Liver (tissue), 9 donors: ENCODE measurements around the gene SCGN. TPM values are rescaled to one million over a fixed set of nuclear protein-coding genes. Genes with fewer than 3 reads are reported as not detected.
A peak's percentile ranks its signal among the peaks of the same experiment; 100 is the strongest.

ENCODE experiments used
- DNase-seq: peaks from one replicate; pipeline ENCODE4 v3.0.0-alpha.2; 2017; ENCODE audit warnings: low spot score
- H3K27ac ChIP-seq, 2 donors: one replicate each; pipeline ENCODE4 v1.7.0; 2013; ENCODE audit warnings: inconsistent platforms in 2 of 2, low read length in 2 of 2, control low read depth in 1 of 2, low read depth in 1 of 2, mild to moderate bottlenecking in 1 of 2
- H3K27me3 ChIP-seq, 4 donors: one replicate each; pipeline versions ENCODE4 v1.6.1 to v1.7.0; 2013; ENCODE audit warnings: low read length in 3 of 4, inconsistent platforms in 1 of 4, mild to moderate bottlenecking in 1 of 4, moderate library complexity in 1 of 4; ENCODE audit not compliant: control insufficient read depth in 4 of 4, insufficient read depth in 4 of 4
- H3K36me3 ChIP-seq, 4 donors: one replicate each; pipeline versions ENCODE4 v1.6.1 to v1.7.0; 2013; ENCODE audit warnings: low read length in 3 of 4, mild to moderate bottlenecking in 3 of 4, low read depth in 1 of 4, moderate library complexity in 1 of 4; ENCODE audit not compliant: control insufficient read depth in 4 of 4, insufficient read depth in 3 of 4
- H3K4me1 ChIP-seq, 4 donors: one replicate each; pipeline versions ENCODE4 v1.6.1 to v1.7.0; 2013; ENCODE audit warnings: low read length in 3 of 4, mild to moderate bottlenecking in 3 of 4, moderate library complexity in 1 of 4; ENCODE audit not compliant: control insufficient read depth in 4 of 4, insufficient read depth in 4 of 4
- H3K4me3 ChIP-seq, 3 donors: one replicate each; pipeline versions ENCODE4 v1.6.1 to v1.7.0; 2013; ENCODE audit warnings: low read length in 3 of 3, control low read depth in 1 of 3, low read depth in 1 of 3, mild to moderate bottlenecking in 1 of 3
- H3K9ac ChIP-seq, 2 donors: one replicate each; pipeline ENCODE4 v1.7.0; 2013; ENCODE audit warnings: low read length in 2 of 2, mild to moderate bottlenecking in 2 of 2, moderate library complexity in 2 of 2, control low read depth in 1 of 2, low read depth in 1 of 2
- H3K9me3 ChIP-seq, 4 donors: one replicate each; pipeline versions ENCODE4 v1.6.1 to v1.7.0; 2013; ENCODE audit warnings: low read length in 3 of 4; ENCODE audit not compliant: control insufficient read depth in 4 of 4
- CTCF ChIP-seq: fragments of 150-350 bp; IDR thresholded peaks from 2 replicates; pipeline ENCODE4 v1.5.1; 2017; ENCODE audit warnings: improper control_type of control experiment, low read depth, low read length; ENCODE audit not compliant: missing input control
- EGR1 ChIP-seq, 2 donors: IDR thresholded peaks; 2 replicates each; pipeline ENCODE4 v1.6.1; 2016 to 2018; ENCODE audit warnings: antibody characterized with exemption in 2 of 2, low read depth in 2 of 2
- FOXA1 ChIP-seq: IDR thresholded peaks from 2 replicates; pipeline ENCODE4 v1.6.1; 2016; ENCODE audit warnings: antibody characterized with exemption
- FOXA2 ChIP-seq: IDR thresholded peaks from 2 replicates; pipeline ENCODE4 v1.6.1; 2016; ENCODE audit warnings: antibody characterized with exemption
- GABPA ChIP-seq, 2 donors: IDR thresholded peaks in 1 of 2; conservative IDR thresholded peaks in 1 of 2; 2 replicates each; pipeline ENCODE4 v1.6.1; 2016; ENCODE audit warnings: antibody characterized with exemption in 2 of 2, mild to moderate bottlenecking in 1 of 2, moderate library complexity in 1 of 2
- HNF4A ChIP-seq, 2 donors: conservative IDR thresholded peaks; 2 replicates each; pipeline ENCODE4 v1.6.1; 2016; ENCODE audit warnings: antibody characterized with exemption in 2 of 2, mild to moderate bottlenecking in 2 of 2
- HNF4G ChIP-seq: IDR thresholded peaks from 2 replicates; pipeline ENCODE4 v1.6.1; 2016; ENCODE audit warnings: antibody characterized with exemption
- JUND ChIP-seq, 2 donors: IDR thresholded peaks; 2 replicates each; pipeline ENCODE4 v1.6.1; 2016; ENCODE audit warnings: antibody characterized with exemption in 2 of 2
- MAX ChIP-seq: IDR thresholded peaks from 2 replicates; pipeline ENCODE4 v1.6.1; 2016; ENCODE audit warnings: antibody characterized with exemption
- NR2F2 ChIP-seq: IDR thresholded peaks from 2 replicates; pipeline ENCODE4 v1.6.1; 2016; ENCODE audit warnings: antibody characterized with exemption
- RAD21 ChIP-seq, 2 donors: IDR thresholded peaks; 2 replicates each; pipeline ENCODE4 v1.6.1; 2016; ENCODE audit warnings: antibody characterized with exemption in 2 of 2, mild to moderate bottlenecking in 2 of 2
- REST ChIP-seq: IDR thresholded peaks from 2 replicates; pipeline ENCODE4 v1.6.1; 2016; ENCODE audit warnings: antibody characterized with exemption, mild to moderate bottlenecking
- RXRA ChIP-seq, 2 donors: IDR thresholded peaks; 2 replicates each; pipeline ENCODE4 v1.6.1; 2017 to 2018; ENCODE audit warnings: antibody characterized with exemption in 2 of 2, mild to moderate bottlenecking in 1 of 2
- SP1 ChIP-seq: IDR thresholded peaks from 2 replicates; pipeline ENCODE4 v1.6.1; 2018; ENCODE audit warnings: antibody characterized with exemption, mild to moderate bottlenecking
- TAF1 ChIP-seq: conservative IDR thresholded peaks from 2 replicates; pipeline ENCODE4 v1.6.1; 2016; ENCODE audit warnings: antibody characterized with exemption, mild to moderate bottlenecking
- YY1 ChIP-seq: IDR thresholded peaks from 2 replicates; pipeline ENCODE4 v1.6.1; 2016; ENCODE audit warnings: antibody characterized with exemption, mild to moderate bottlenecking
- ZBTB33 ChIP-seq: IDR thresholded peaks from 2 replicates; pipeline ENCODE4 v1.6.1; 2016; ENCODE audit warnings: antibody characterized with exemption
- WGBS: extraction: QIAGEN DNeasy Blood & Tissue Kit; methylation state at CpG from one replicate; pipeline ENCODE4 v1.1.7; 2013; 5-methylcytosine and 5-hydroxymethylcytosine counted together
- polyA plus RNA-seq, 2 donors: library from polyadenylated mRNA; stranded (reverse) in 1 of 2; unstranded in 1 of 2; fragments of 200-250 nt in 1 of 2; fragments of >200 nt in 1 of 2; fragmentation: Nextera tagmentation in 1 of 2; extraction: Ambion mirVana in 1 of 2; gene quantifications; one replicate each; pipeline versions ENCODE4 v1.2.1 to v1.2.3, GENCODE V29; 2013 to 2015
- total RNA-seq, 2 donors: library from RNA; depleted of rRNA; stranded (reverse); fragments of >200 nt; gene quantifications; one replicate each; pipeline ENCODE4 v1.2.3, GENCODE V29; 2014
- donor health status: healthy.
- donor health status: healthy.
- donor health status: healthy.
- donor health status: healthy.
- donor health status: healthy.

The SCGN gene
- total and polyA plus RNA-seq, 4 donors = 0.28 to 8.1 (median 2.8) TPM

GRCh38 chr6:25620391-25620790, 31.6 kb upstream of the SCGN start:
- Histone ChIP-seq H3K27ac (no peak overlapping the region), H3K27me3 (no peaks in the 10 kb centered on the region), H3K4me1 (peaks cover 0 to 6% (median 4%) of the 10 kb centered on the region in 4 donors), H3K9me3 (no peaks in the 10 kb centered on the region), H3K36me3 (no peaks in the 10 kb centered on the region), H3K9ac (no peak overlapping the region), H3K4me3 (no peak overlapping the region)
- WGBS = 32% methylated on average over 2 of the region's 2 CpGs
- no peak for DNase-seq
- TF ChIP-seq JUND (IDR thresholded peaks at IDR 0.05) = no peak
- no peak for TF ChIP-seq ZBTB33
- TF ChIP-seq YY1 = no peak
- TF ChIP-seq FOXA1 = no peak
- peak; percentile 56 to 68 for TF ChIP-seq HNF4A (conservative IDR thresholded peaks at IDR 0.05)
- TF ChIP-seq NR2F2 = no peak
- TF ChIP-seq SP1 = no peak
- TF ChIP-seq EGR1 (IDR thresholded peaks at IDR 0.05; ENCODE audit: low read depth in 2 of 2) = no peak
- TF ChIP-seq CTCF = no peak
- no peak for TF ChIP-seq REST
- TF ChIP-seq RXRA (IDR thresholded peaks at IDR 0.05) = peak in 1 of 2 donors; percentile 10
- no peak for TF ChIP-seq TAF1
- TF ChIP-seq HNF4G = no peak
- TF ChIP-seq GABPA (IDR thresholded peaks at IDR 0.05 in 1 of 2, conservative IDR thresholded peaks at IDR 0.05 in 1 of 2) = no peak
- TF ChIP-seq MAX = no peak
- TF ChIP-seq FOXA2 = no peak

GRCh38 chr6:25623065-25623464, 28.9 kb upstream of the SCGN start:
- Histone ChIP-seq H3K27me3 (no peaks in the 10 kb centered on the region), H3K9me3 (no peaks in the 10 kb centered on the region), H3K36me3 (no peaks in the 10 kb centered on the region), H3K4me3 (no peak overlapping the region), H3K9ac (no peak overlapping the region), H3K4me1 (peaks cover 0 to 6% (median 4%) of the 10 kb centered on the region in 4 donors), H3K27ac (no peak overlapping the region)
- DNase-seq = no peak
- WGBS = 65% methylated on average over 1 of the region's 1 CpG
- TF ChIP-seq SP1 = no peak
- no peak for TF ChIP-seq FOXA2
- TF ChIP-seq YY1 = no peak
- TF ChIP-seq RAD21 (IDR thresholded peaks at IDR 0.05) = no peak
- no peak for TF ChIP-seq NR2F2
- TF ChIP-seq EGR1 (IDR thresholded peaks at IDR 0.05; ENCODE audit: low read depth in 2 of 2) = no peak
- no peak for TF ChIP-seq CTCF
- TF ChIP-seq JUND (IDR thresholded peaks at IDR 0.05) = no peak
- no peak for TF ChIP-seq MAX
- TF ChIP-seq HNF4A (conservative IDR thresholded peaks at IDR 0.05) = no peak
- TF ChIP-seq FOXA1 = no peak
- no peak for TF ChIP-seq HNF4G
- TF ChIP-seq ZBTB33 = no peak
